GM18519 (cell line): ENCODE measurements around the gene NMRAL1.

Source experiments
- ATAC-seq: cut with Tn5 transposase; IDR thresholded peaks from one replicate; pipeline ENCODE4 v1.9.1; 2021; ENCODE audit warnings: mild to moderate bottlenecking, moderate library complexity; ENCODE audit not compliant: unreplicated experiment, low FRiP score

The NMRAL1 gene

DNA sequence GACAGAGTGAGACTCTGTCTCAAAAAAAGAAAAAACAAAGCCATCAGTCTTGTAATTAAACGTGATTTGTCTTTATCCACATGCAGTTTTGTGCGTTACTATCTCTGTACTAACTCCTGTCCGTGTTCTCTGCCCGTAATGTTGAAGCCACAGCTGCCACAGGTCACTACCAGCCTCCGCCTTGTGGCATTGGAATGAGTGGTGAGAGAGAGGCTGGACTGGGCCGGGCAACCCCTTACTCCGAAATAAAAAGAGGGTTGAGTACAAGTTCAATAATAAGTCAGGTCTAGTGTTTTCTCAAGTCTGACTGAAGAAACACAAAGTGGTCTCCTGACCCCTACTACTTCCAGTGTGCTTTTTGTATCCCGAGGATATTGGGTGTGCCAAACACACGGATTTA, 43.4 kb downstream of the NMRAL1 start:
- ATAC-seq = no peak

DNA sequence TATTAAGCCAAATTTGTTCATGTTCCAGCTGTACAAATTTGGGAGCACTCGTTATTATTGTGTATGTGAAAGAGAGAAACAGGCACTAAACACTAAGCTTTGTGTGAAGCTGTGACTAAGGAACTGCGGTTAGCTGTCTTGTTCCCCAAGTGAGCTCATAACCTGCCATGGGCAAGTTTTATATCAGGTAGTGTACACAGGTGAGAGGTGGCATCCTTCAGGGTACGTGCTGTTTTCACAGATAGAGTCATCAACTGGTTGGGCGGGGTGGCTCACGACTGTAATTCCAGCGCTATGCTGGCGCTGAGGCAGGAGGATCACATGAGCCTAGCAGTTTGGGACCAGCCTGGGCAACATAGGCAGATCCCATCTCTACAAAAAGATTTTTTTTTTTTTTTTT, 45.9 kb downstream of the NMRAL1 start:
- no peak for ATAC-seq

DNA sequence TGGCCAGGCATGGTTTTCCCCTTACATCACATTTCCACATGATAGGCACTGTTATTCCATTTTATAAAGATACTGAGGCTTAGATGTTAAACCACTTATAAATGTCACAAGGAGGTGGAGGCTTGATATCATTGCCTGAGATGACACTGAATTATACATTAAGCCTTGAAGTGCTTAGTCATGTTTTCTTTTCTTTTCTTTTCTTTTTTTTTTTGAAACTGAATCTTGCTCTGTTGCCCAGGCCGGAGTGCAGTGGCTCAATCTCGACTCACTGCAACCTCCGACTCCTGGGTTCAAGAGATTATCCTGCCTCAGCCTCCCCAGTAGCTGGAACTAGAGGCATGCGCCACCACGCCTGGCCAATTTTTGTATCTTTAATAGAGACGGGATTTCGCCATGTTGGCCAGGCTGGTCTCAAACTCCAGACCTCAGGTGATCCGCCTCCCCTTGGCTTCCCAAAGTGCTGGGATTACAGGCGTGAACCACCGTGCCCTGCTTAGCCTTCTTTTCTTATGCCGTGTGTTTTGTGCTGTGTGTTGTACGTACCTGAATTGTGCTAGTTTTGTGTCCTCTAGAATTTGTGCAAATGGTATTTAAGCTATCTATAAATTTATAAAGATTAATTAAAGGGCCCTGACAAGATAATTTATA, 47.6 kb downstream of the NMRAL1 start:
- no peak for ATAC-seq

DNA sequence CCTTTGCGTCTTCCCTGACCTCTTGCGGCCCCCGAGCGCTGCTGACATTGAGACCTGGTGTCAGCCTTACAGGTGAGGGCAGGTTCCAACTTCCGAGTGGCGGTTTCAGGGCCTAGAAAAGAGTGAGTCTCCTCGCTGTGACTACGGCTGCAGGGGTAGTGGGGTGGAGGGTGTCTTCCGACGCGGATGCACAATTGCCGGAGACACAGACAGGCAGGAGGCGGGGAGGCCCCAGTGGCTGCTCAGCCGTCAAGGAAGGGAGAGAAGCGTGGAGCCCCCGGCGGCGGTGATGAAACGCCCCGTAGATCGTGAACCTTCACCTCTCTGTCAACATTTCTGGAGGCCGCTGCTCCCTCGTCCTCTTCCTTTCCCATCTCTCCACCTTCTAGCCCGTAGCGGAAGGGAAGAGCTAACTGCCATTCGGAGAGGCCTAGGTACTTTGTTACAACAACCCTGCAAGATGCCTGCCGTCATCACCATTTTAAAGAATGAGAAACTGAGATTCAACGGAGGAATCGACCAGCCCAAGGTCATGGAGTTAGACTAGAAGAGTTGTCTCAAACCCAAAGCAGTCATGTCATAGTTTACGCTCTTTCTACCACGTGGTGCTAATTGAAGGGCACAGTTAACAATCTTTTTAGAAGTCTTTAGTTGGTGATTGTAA, 48.3 kb downstream of the NMRAL1 start:
- ATAC-seq = no peak

DNA sequence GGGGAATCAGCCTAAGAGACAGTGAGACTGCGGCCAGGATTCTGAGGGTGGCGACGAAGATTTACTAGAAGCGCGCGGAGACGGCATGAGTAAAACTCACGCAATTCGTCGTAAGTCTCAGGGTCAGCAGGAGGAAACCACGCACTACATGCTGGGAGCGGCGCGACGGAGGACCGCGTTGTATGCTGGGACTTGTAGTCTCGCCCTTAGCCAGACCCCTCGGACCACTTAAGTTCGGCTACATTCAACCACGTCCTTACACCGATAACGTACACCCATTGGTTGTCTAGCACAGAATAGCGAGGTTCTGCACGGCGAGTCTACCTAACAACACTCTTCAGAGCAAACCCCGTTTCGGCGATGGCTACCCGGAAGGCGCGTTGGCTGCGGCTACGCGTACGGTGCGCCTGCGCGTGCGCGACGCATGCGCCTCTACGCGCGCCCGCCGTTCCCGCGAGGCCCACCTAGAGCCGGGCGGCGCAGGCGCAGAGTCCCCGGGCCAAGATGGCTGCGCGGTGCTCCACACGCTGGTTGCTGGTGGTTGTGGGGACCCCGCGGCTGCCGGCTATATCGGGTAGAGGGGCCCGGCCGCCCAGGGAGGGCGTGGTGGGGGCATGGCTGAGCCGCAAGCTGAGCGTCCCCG, 48.9 kb downstream of the NMRAL1 start, which contains the start of gene DNAJA3:
DNAJA3 (plus strand) TSS at position 491 of the 643 bp plus-strand sequence; CDS start at position 505, 14 bp downstream.
- ATAC-seq = peak; percentile 78

DNA sequence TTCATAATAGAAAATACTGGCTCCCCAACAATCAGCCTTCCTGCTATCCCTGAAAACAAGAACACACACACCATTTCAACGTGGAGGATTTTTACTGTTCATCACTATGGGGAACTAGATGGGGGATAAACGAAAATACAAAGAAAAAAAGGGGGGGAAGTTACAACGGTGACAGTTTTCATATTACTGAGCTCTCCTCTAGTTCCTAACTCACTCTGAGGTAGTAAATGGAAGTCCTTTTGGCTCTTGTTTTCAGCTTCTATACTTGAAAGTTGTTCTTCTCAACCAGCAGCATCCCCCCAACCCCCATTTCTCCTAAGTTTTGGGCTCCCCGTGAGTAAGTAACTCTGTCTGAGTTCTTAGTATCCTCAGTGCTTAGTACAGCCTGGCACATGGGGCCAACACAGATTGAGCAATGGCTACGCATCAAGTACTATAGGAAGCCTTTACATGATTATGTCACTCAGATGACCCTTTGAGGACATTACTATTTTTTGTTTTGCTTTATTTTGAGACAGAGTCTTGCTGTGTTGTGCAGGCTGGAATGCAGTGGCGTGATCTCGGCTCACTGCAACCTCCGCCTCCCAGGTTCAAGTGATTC, 53.8 kb downstream of the NMRAL1 start:
- no peak for ATAC-seq

DNA sequence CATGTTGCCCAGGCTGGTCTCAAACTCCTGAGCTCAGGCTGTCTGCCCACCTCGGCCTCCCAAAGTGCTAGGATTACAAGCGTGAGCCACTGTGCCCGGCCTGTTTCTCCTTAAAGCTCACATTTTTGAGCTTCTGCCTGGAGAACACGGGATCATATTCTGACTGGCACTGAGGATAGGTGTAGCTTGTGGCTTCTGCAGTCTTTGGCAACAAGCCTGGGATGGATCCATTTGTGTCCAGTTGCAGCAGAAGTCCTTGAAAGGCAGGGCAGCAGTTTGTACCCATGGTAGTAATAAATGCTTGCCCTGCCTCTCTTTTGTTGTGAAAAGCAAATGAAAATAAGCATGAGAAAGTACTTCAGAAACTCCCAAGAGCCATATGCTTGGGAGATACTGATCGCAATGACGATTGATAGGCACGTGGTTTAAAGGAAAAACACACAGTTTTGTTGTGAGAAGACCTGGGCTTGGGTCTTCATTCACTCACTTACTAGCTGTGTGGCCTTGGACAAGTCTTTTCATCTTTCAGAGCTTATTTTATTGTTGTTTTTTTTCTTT, 54.9 kb downstream of the NMRAL1 start:
- ATAC-seq = no peak

DNA sequence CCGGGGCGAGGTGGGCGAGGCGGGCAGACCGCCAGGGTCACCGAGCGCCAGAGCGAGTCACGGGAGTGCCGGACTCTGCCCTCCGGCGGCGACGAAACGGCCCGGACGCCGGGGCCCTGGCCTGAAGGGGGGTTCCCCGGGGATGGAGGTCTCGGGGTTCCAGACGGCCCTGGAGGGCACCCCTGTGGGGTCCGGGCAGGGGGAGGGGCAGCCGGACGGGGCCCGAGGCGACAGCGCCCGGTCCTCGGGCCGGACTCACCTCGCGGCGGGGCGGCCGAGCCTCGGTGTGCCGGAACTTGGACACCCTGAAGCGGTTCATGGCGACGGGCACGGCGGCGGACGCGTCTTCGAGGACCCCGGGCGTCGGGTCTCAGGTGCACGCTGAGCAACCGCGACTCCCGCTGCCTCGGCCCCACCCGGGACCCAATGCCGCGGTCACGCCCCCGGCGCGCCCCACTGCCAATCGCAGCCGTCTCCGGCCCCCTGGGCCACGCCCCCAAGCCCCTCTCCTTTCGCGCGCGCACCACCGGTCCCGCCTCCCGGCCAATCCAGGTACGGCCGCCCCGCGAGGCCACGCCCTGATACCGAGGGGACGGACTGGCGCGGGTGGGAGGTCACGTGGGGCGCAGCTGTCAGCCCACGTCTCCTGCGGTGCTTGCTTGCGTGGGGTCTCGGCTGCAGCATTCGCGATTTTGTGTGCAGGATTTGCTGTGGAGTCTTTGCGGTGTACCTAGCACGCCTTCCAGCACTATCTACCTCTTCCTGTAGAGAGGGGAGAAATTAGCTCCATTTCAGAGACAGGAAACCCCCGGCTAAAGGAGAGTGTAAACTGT, 58.0 kb downstream of the NMRAL1 start, which contains the start of gene CORO7:
CORO7 (minus strand) TSS at position 397 of the 833 bp plus-strand sequence; CDS start at position 319, 78 bp downstream.
- peak; percentile 45 for ATAC-seq

DNA sequence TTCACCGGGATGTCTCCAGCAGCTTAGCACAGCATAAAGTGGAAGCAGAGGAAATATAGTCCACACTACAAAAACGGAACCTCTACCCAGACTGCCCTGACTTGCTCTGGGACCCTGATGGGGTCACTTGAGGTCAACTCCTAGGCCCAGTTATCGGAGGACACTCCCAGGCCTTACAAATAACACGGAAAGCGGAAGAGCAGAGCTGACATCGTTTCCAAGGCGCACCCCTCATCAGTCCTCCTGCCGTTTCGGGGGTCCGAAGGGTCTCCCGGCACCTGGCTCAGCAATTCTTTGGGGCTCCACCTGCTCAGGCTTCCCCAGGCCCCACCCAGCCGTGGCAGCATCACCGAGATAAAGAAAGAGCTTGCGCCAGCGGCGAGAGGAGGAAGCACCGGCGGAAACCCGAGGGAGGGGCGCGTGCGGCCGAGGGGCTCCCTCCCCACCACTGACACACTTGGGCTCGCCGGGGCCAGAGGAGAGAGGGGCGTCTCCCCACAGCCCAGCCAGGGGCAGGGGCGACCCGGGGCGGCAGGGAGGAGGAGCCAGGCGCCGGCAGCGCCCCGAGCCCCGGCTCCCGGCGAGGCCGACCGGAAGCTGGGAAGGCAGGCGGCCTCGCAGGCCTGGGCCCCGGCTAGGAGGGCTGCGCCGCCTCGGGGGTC, 58.8 kb downstream of the NMRAL1 start:
- ATAC-seq = no peak

DNA sequence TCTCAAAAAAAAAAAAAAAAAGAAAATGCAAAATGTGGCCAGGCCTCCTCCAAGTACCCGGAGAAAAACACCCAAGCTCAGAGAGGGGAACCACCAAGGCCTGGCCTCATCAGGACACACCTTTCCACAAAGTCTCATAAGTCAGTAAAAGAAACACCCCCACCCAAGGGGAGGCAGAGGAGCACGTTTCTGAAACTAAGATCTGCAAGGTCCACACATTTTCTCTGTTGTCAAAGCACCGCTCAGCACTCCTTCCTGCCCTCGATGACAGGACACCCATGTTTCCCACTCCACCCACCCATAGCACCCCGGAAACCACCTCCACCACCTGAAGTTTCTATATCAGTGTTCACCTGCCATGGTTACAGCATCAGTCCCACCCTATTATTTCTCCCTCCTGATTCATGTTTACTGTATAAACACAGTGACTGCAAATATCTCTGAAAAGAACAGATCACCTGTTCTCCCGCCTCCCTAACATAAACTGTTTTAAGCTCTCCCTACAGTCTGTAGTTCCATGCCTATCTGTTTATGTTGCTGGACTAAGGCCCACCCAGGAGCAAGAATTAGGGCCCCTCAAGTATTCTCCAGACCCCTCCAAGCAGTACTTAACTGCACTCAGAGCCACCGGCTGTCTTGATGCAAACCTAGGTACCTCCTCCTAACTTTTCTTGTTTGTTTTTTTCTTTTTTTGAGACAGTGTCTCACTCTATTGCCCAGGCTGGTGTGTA, 60.1 kb downstream of the NMRAL1 start:
- ATAC-seq = peak; percentile 48

DNA sequence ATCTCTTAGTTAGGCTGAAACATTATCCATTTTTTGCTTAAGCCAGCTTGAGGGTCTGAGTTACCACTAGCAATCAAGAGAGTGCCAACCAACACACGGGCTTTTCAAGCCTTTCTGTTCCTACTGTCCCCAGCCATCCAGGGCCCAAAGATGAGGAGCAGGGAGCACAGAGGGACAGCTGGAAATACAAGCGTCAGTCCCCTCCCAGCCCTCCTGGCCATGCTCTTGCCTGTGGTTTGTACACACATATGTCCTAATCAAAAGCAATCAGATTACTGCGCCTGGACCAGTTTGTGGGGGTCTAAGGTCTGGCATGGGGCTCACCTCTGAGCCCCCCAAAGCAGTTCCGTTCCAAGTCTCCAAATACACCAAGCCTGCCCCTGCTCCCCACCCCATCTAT, 61.6 kb downstream of the NMRAL1 start:
- ATAC-seq = no peak

DNA sequence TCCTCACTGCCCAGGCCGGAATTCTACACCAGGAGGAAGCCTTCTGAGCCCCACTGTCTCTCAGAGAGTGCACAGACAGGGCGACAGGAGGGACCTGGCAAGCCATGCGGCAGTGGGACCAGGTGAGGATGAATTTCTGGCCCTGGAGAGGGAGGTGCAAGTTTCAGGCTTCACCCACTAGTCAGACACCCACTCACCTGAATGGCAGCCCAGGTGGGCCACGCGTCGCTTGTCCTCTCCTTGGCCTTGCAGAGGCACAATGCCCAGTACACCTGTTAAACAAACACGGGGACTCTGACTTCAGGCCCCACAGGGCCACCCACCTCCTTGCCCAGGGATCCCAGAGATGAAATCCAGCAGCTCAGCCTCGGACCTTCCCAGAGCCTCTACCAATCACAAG, 62.3 kb downstream of the NMRAL1 start:
- no peak for ATAC-seq
